Kidney epithelial cell (primary cell): ENCODE measurements around the gene KSR2. TPM values are rescaled to one million over a fixed set of nuclear protein-coding genes. Genes with fewer than 3 reads are reported as not detected.
A peak's percentile ranks its signal among the peaks of the same experiment; 100 is the strongest.
"Not testable (repeated sequence)": the region's sequence is repeated elsewhere in the genome, so short reads cannot be mapped to it uniquely, and the experiment has no call there.

Experiments used
- DNase-seq: peaks from one replicate; pipeline ENCODE4 v3.0.0-alpha.2; 2010; ENCODE audit warnings: low read depth
- H3K27me3 ChIP-seq: 2 replicates; pipeline ENCODE4 v1.6.0; 2011; ENCODE audit warnings: low read length; ENCODE audit not compliant: control insufficient read depth, insufficient read depth
- H3K36me3 ChIP-seq: 2 replicates; pipeline ENCODE4 v1.5.1; 2011; ENCODE audit warnings: low read length; ENCODE audit not compliant: control insufficient read depth, insufficient read depth
- H3K4me3 ChIP-seq: 2 replicates; pipeline ENCODE4 v1.5.1; 2011; ENCODE audit warnings: low read depth, mild to moderate bottlenecking, control low read depth, low read length
- CTCF ChIP-seq: IDR thresholded peaks from 2 replicates; pipeline ENCODE4 v1.5.1; 2011; ENCODE audit warnings: mild to moderate bottlenecking, moderate library complexity, low read length, control low read depth, inconsistent platforms; ENCODE audit not compliant: insufficient read depth, poor library complexity, severe bottlenecking
- total RNA-seq: library from RNA; depleted of rRNA; stranded (reverse); fragments of >200 nt; gene quantifications from 2 replicates; pipeline ENCODE4 v1.2.3, GENCODE V29; 2015

KSR2 gene
- total RNA-seq, 1 donor from 2014 or later: 0.29 TPM

- no peak for TF ChIP-seq CTCF
- Histone ChIP-seq H3K36me3 (no peaks in the 10 kb centered on the region), H3K27me3 (no peaks in the 10 kb centered on the region), H3K4me3 (no peak overlapping the region)
- no peak for DNase-seq
Measured at GRCh38 chr12:117860111-117860510, 108.7 kb downstream of the KSR2 start.

GRCh38 chr12:117857632-117858612 is 110.9 kb downstream of the KSR2 start:
- Histone ChIP-seq H3K36me3 (no peaks in the 10 kb centered on the region), H3K27me3 (no peaks in the 10 kb centered on the region), H3K4me3 (no peak overlapping the region)
- no peak for DNase-seq
- peak; percentile 65 for TF ChIP-seq CTCF

- H3K27me3 ChIP-seq, H3K36me3 ChIP-seq, DNase-seq, H3K4me3 ChIP-seq: not testable (repeated sequence)
Measured at GRCh38 chr12:117857139-117857538, 111.7 kb downstream of the KSR2 start.

GRCh38 chr12:117855165-117855564 is 113.6 kb downstream of the KSR2 start:
- Histone ChIP-seq H3K36me3 (no peaks in the 10 kb centered on the region), H3K4me3 (no peak overlapping the region), H3K27me3 (no peaks in the 10 kb centered on the region)
- no peak for DNase-seq
- TF ChIP-seq CTCF: no peak

- H3K36me3 ChIP-seq: no peaks in the 10 kb centered on the region
Measured at GRCh38 chr12:117854339-117855012, 114.3 kb downstream of the KSR2 start.

More at GRCh38 chr12:117854339-117855012, 114.3 kb downstream of the KSR2 start:
- TF ChIP-seq CTCF: peak; percentile 70
- Histone ChIP-seq H3K27me3 (no peaks in the 10 kb centered on the region), H3K4me3 (no peak overlapping the region)
- no peak for DNase-seq
